K562 (cell line): ENCODE results near the gene PAX5.

ENCODE experiments used
- EP300 ChIP-seq: IDR thresholded peaks from 2 replicates; pipeline ENCODE4 v1.6.1; 2012; ENCODE audit warnings: low read length, improper control_type of control experiment
- GATAD2A ChIP-seq: fragments of 450-650 bp; IDR thresholded peaks from 2 replicates; pipeline ENCODE4 v1.6.1; 2017
- HDAC1 ChIP-seq, 2 experiments: fragments of 450-650 bp; IDR thresholded peaks; 2 replicates each; pipeline ENCODE4 v1.6.1; 2016 to 2017; ENCODE audit warnings: inconsistent platforms in 1 of 2, mild to moderate bottlenecking in 1 of 2, moderate library complexity in 1 of 2
- HDAC6 ChIP-seq: IDR thresholded peaks from 2 replicates; pipeline ENCODE4 v1.6.1; 2012; ENCODE audit warnings: low read depth, mild to moderate bottlenecking, control low read depth, inconsistent platforms, low read length, moderate library complexity
- KLF10 ChIP-seq: fragments of 250-450 bp; sonication (Bioruptor Pico); IDR thresholded peaks from 2 replicates; pipeline ENCODE4 v1.6.1; 2021; ENCODE audit warnings: matching md5 sums
- POLR2A ChIP-seq: fragments of 450-650 bp; conservative IDR thresholded peaks from 2 replicates; pipeline ENCODE4 v1.6.1; 2016
- RFX1 ChIP-seq: fragments of 450-650 bp; IDR thresholded peaks from 2 replicates; pipeline ENCODE4 v1.6.1; 2016; ENCODE audit warnings: mild to moderate bottlenecking, moderate library complexity
- SMARCE1 ChIP-seq: fragments of 450-650 bp; IDR thresholded peaks from 2 replicates; pipeline ENCODE4 v1.7.1; 2016; ENCODE audit warnings: mild to moderate bottlenecking
- TCF3 ChIP-seq: sonication (generic); formaldehyde crosslinking; IDR thresholded peaks from 2 replicates; pipeline ENCODE4 v1.4.0; 2020; ENCODE audit warnings: mild to moderate bottlenecking, missing genetic modification reagents
- XRCC4 ChIP-seq: IDR thresholded peaks from one replicate; pipeline ENCODE4 v1.6.1; 2011; ENCODE audit not compliant: insufficient read depth, insufficient read length; ENCODE audit errors: extremely low read depth
- ZNF239 ChIP-seq: fragments of 250-450 bp; sonication (Bioruptor Pico); IDR thresholded peaks from 2 replicates; pipeline ENCODE4 v1.4.0; 2020; ENCODE audit warnings: mild to moderate bottlenecking
- TF ChIP-seq, protein P1 (sequence below), 3 experiments: IDR thresholded peaks in 2 of 3; conservative IDR thresholded peaks in 1 of 3; 2 replicates each; pipeline ENCODE4 v1.5.1; 2011 to 2012; ENCODE audit warnings: low read length in 3 of 3, mild to moderate bottlenecking in 3 of 3, control low read depth in 2 of 3, improper control_type of control experiment in 1 of 3, inconsistent platforms in 1 of 3, low read depth in 1 of 3, mixed read lengths in 1 of 3, moderate library complexity in 1 of 3; ENCODE audit not compliant: insufficient read depth in 2 of 3
- TF ChIP-seq, protein P2 (sequence below): fragments of 250-450 bp; sonication (Bioruptor Pico); IDR thresholded peaks from 2 replicates; pipeline ENCODE4 v1.8.0; 2021; ENCODE audit warnings: moderate library complexity, mild to moderate bottlenecking, inconsistent platforms

DNA sequence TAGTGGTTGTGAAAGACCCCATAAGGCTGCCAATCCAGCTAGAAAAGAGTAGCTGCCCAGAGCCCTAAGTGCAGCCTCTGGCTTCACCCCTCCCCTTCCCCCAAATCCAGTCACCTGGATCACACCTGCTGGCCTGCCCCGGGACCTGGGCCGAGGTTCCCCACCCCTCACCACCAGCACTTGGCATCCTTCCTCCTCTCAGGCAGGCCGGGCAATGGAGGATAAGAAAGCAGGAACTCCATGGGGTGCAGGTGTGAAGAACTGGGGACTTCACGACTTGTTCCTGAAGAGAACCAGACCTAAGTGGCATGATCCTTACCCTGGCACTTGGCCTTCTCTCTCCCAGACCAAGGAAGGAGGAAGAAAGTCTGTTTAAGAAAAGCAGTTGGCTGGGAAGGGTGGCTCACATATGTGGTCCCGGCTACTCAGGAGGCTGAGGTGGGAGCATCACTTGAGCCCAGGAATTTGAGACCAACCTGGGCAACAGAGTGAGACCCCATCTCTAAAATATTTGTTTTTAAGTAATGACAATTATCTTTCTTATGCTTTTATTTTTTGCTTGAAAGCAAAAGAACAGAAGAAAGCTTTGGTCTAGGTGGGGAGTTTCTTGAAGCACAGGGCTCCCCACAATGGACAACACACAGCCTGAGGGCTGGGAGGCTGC lies 131.1 kb downstream of the PAX5 start:
- TF ChIP-seq, protein P1, sequence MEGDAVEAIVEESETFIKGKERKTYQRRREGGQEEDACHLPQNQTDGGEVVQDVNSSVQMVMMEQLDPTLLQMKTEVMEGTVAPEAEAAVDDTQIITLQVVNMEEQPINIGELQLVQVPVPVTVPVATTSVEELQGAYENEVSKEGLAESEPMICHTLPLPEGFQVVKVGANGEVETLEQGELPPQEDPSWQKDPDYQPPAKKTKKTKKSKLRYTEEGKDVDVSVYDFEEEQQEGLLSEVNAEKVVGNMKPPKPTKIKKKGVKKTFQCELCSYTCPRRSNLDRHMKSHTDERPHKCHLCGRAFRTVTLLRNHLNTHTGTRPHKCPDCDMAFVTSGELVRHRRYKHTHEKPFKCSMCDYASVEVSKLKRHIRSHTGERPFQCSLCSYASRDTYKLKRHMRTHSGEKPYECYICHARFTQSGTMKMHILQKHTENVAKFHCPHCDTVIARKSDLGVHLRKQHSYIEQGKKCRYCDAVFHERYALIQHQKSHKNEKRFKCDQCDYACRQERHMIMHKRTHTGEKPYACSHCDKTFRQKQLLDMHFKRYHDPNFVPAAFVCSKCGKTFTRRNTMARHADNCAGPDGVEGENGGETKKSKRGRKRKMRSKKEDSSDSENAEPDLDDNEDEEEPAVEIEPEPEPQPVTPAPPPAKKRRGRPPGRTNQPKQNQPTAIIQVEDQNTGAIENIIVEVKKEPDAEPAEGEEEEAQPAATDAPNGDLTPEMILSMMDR (IDR thresholded peaks at IDR 0.05 in 2 of 3, conservative IDR thresholded peaks at IDR 0.05 in 1 of 3; ENCODE audit: insufficient read depth in 2 of 3, low read depth in 1 of 3, low read length in 3 of 3), result no peak
- no peak for TF ChIP-seq EP300
- TF ChIP-seq TCF3 (CRISPR knock-in tag), result no peak
- no peak for TF ChIP-seq XRCC4
- TF ChIP-seq GATAD2A, result no peak
- TF ChIP-seq HDAC1 (IDR thresholded peaks at IDR 0.05), result no peak
- TF ChIP-seq KLF10 (CRISPR knock-in tag), result no peak
- no peak for TF ChIP-seq ZNF239 (CRISPR knock-in tag)
- TF ChIP-seq, protein P2, sequence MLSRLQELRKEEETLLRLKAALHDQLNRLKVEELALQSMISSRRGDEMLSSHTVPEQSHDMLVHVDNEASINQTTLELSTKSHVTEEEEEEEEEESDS (CRISPR knock-in tag), result no peak
- TF ChIP-seq RFX1, result no peak
- no peak for TF ChIP-seq HDAC6
- TF ChIP-seq POLR2A, result no peak
- no peak for TF ChIP-seq SMARCE1
